Fibroblast of pulmonary artery (primary cell): ENCODE data around the gene C19orf81.

Source experiments
- DNase-seq: peaks from one replicate; pipeline ENCODE4 v3.0.0-alpha.2; 2010; ENCODE audit warnings: low read depth
- H3K4me3 ChIP-seq: replicated peaks from 2 replicates; pipeline ENCODE4 v1.5.1; 2011; ENCODE audit warnings: low read depth, mild to moderate bottlenecking, control low read depth, low read length, moderate library complexity
- TF ChIP-seq, protein P1 (sequence below): IDR thresholded peaks from 2 replicates; pipeline ENCODE4 v1.5.1; 2011; ENCODE audit warnings: mild to moderate bottlenecking, control low read depth, low read length, inconsistent platforms; ENCODE audit errors: missing control alignments

The C19orf81 gene

GRCh38 chr19:50701367-50701985 lies 52.2 kb downstream of the C19orf81 start:
- no peak for DNase-seq
- TF ChIP-seq, protein P1, sequence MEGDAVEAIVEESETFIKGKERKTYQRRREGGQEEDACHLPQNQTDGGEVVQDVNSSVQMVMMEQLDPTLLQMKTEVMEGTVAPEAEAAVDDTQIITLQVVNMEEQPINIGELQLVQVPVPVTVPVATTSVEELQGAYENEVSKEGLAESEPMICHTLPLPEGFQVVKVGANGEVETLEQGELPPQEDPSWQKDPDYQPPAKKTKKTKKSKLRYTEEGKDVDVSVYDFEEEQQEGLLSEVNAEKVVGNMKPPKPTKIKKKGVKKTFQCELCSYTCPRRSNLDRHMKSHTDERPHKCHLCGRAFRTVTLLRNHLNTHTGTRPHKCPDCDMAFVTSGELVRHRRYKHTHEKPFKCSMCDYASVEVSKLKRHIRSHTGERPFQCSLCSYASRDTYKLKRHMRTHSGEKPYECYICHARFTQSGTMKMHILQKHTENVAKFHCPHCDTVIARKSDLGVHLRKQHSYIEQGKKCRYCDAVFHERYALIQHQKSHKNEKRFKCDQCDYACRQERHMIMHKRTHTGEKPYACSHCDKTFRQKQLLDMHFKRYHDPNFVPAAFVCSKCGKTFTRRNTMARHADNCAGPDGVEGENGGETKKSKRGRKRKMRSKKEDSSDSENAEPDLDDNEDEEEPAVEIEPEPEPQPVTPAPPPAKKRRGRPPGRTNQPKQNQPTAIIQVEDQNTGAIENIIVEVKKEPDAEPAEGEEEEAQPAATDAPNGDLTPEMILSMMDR = no peak
- H3K4me3 ChIP-seq = no peak overlapping the region

DNA sequence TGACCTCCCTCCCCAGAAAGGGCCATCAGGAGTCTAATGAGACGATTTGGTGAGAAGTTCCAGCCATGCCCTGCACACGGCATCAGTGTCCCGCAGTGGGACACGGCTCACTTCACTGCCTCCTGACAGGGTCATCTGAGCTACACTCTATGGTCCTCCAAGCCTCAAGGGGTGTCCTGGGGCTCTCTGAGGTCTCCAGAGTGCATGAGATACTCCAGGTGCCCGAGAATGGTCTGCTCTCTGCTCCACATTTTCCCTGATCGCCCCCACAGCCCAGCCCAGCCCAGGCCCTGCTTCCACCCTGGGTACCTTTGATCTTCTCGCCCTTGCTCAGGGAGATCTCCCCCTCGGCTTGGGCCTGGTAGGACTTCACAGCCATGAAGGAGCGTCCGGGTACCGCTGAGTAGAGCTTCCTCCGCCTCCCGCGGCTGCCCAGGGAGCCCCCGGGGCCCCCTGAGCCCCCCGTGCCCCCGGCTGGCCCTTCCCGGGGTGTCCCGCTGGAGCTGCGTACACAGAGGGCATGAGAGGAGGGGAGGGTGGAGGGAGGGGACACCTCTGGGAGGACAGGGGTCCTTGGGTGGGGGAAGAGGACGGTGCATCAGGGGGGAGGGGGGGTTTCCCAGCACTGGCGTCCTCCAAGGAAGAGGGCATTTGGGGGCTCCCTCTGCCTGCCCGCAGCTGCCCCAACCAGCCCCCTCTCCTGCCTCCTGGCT lies 53.1 kb downstream of the C19orf81 start:
- DNase-seq = no peak
- TF ChIP-seq, protein P1 = no peak
- H3K4me3 ChIP-seq = no peak overlapping the region

GRCh38 chr19:50702871-50703829 lies 53.9 kb downstream of the C19orf81 start:
- H3K4me3 ChIP-seq = no peak overlapping the region
- DNase-seq = peak; percentile 42
- TF ChIP-seq, protein P1 = no peak

DNA sequence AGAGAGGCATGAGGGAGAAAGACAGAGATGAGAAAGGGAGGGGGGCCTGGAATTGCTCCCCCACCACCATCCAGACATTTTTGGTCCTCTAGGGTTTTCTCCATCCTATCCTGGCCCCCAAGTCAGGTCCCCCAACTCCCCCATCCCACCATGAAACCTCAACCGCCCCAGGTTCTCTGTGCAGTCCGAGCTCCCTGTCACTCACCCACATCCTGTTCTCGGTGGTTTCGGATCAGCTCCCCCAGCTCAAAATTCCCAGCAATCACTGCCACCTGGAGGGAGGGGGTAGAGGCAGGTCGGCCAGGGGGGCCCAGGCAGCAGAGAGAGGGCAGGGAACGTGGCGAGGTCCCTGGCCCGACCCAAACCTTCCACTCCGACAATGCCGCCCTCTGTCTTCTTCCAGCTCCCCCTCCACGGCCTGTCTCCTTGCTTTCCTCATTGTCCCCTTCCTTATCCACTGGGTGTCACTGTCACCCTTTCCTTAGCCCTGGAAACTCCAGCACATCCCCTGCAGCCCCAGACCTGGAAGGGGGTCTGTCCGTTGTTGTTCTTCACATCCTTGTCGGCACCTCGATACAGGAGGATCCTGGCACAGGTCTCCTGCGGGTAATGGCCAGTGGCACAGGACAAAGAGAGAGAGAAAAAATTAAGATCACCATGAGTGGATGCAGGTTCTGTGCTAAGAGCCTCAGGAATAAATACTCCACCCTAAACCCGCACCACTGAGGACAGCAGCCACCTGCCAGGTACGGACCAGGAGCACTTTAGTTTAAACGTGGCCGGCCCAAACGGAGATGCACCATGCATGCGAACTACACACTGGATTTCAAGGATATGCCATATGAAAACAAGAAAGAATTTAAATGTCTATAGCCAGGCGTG lies 54.9 kb downstream of the C19orf81 start:
- no peak overlapping the region for H3K4me3 ChIP-seq
- DNase-seq = no peak
- TF ChIP-seq, protein P1 = peak; percentile 11

DNA sequence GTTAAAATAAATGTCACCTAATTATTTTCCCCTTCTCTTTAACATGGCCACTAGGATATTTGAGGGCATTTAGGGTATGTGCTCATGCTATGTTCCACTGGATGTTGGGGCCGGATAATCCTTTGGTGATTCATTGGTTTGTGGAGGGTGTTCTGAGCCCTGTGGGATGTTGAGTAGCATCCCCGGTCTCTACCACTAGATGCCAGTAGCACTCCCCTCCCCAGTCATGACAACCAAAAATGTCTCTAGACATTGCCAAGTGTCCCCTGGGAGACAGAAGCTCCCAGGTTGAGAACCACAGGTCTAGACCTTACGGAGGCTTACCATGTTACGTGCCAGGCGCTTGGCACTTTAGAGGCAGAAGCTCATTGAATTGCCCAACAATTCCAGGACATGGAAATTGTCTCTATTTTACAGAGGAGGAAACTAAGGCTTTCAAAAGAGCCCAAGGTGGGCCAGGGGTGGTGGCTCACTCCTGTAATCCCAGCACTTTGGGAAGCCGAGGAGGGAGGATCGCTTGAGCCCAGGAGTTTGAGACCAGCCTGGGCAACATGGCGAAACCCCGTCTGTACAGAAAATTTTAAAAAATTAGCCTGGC lies 56.3 kb downstream of the C19orf81 start:
- H3K4me3 ChIP-seq = no peak overlapping the region
- DNase-seq = peak; percentile 80
- TF ChIP-seq, protein P1 = peak; percentile 97

GRCh38 chr19:50706387-50706786 lies 57.1 kb downstream of the C19orf81 start:
- TF ChIP-seq, protein P1 = no peak
- H3K4me3 ChIP-seq = no peak overlapping the region
- DNase-seq = no peak
